GM19372 (cell line): Measurements from ENCODE around the gene TRIM24.
"Not testable (repeated sequence)": the region's sequence is repeated elsewhere in the genome, so short reads cannot be mapped to it uniquely, and the experiment has no call there.

Source experiments
- ATAC-seq: cut with Tn5 transposase; IDR thresholded peaks from one replicate; pipeline ENCODE4 v1.9.1; 2021; ENCODE audit warnings: mild to moderate bottlenecking, low read depth, moderate library complexity; ENCODE audit not compliant: unreplicated experiment

The TRIM24 gene

GRCh38 chr7:138460176-138460648 is at the start of gene TRIM24:
Gene TRIM24, plus strand, starts transcription at chr7:138460259. Its CDS starts 290 bp downstream, at chr7:138460549.
- peak; percentile 69 for ATAC-seq

GRCh38 chr7:138412077-138412476 is 48.0 kb upstream of the TRIM24 start:
- ATAC-seq = not testable (repeated sequence)

GRCh38 chr7:138412921-138413320 is 47.1 kb upstream of the TRIM24 start:
- ATAC-seq = not testable (repeated sequence)

- ATAC-seq = no peak
Observed at GRCh38 chr7:138417078-138417700, 42.9 kb upstream of the TRIM24 start.

DNA sequence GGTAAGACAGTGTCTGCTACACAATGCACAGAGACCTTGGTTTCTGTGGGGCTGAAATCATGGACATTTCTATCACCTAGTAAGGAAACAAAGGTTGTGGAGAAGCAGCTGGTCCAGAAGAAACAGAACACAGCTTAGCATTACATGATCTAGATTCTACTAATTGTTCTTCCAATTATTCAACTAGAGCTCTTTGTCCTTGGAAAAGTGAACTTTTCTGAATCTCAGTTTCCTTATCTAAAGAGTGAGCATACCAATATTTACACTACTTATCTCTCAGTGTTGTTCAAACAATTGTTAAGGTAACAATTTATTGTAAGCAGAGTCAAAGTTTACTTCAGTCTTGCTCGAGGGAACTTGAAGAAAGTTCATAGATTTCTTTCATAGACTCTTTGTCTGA is 42.3 kb upstream of the TRIM24 start:
- no peak for ATAC-seq

DNA sequence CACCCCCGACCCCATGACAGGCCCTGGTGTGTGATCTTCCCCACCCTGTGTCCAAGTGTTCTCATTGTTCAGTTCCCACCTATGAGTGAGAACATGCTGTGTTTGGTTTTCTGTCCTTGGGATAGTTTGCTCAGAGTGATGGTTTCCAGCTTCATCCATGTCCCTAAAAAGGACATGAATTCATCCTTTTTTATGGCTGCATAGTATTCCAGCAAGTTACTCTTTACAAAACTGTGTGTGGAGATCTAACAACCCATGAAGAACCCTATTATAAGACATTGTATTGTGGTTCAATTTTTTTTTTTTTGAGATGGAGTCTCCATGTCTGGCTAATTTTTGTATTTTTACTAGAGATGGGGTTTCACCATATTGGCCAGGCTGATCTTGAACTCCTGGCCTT is 41.7 kb upstream of the TRIM24 start:
- ATAC-seq = not testable (repeated sequence)

DNA sequence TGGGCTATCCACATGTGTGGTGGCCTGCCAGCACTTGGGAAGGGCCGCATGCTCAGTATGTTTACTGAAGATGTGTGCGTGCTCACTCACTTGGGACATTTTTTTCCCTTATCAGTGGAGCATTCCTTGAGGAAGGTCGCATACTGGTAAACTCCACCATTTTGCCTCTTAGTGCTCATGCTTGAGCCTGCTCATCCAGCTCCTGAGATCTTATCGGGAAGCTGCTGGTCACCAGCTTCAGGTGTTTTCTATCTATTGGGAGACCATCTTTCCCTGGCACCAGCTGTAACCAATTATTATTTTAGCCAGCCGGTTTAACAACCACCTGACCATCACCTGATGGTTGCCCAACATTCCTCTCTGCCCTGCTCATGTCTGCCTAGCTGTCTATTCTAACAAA is 35.0 kb upstream of the TRIM24 start:
- no peak for ATAC-seq

GRCh38 chr7:138429577-138430250 is 30.3 kb upstream of the TRIM24 start:
- ATAC-seq = no peak

DNA sequence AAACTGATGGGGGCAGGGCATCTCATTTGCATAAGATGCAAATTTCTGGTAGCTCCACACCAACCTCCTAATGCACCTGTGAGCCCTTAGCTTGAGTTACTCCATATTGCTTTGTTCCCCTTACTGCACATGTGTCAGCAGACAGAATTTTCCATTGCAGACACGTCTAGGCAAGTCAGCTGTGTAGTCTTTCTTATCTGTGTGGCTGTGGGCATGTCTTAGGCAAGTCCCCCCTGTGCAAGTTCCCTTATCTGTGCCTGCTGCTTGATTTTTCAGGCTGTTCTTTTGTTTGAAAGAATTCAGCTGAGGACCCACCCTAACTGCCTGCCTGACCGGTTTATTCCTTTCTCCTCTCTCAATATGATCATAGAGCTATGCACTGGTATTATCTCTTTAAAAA is 28.5 kb upstream of the TRIM24 start:
- ATAC-seq = no peak

GRCh38 chr7:138433583-138434443 is 26.2 kb upstream of the TRIM24 start:
- no peak for ATAC-seq

DNA sequence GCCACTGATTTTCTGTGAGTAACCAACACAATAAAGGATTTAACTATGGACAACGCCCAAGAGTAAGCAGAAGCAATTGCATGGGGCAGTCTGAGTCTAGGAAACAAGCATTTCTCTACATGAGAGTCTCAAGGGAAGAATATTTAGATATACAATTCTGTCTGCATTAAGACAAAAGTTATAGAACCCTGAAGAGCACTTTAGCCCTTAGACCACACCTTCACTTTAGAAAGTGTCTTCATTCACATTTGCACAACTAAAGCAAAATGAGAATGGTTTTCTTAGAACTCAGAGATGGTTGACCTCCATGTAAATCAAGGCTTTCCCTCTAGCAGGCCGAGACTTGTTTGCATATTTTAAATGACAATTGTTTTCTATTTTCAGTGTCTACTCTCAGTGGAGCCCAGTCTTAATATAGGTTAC is 25.5 kb upstream of the TRIM24 start:
- ATAC-seq = no peak

GRCh38 chr7:138435231-138435919 is 24.7 kb upstream of the TRIM24 start:
- no peak for ATAC-seq

DNA sequence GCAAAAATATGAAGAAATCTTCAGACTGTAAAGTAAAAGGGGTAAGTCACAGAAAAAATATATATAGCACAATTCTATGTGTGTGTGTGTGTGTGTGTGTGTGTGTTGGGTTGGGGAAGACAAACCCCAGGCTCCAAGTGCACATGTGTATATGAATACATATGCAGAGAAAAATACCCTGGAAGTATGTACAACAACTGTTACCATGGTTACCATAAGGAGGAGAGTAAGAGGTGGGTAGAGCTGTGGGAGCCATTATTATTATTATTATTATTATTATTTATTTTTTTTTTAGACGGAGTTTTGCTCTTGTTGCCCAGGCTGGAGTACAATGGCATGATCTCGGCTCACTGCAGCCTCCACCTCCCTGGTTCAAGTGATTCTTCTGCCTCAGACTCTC is 23.7 kb upstream of the TRIM24 start:
- no peak for ATAC-seq

- ATAC-seq = no peak
Observed at GRCh38 chr7:138440460-138440859, 19.6 kb upstream of the TRIM24 start.

DNA sequence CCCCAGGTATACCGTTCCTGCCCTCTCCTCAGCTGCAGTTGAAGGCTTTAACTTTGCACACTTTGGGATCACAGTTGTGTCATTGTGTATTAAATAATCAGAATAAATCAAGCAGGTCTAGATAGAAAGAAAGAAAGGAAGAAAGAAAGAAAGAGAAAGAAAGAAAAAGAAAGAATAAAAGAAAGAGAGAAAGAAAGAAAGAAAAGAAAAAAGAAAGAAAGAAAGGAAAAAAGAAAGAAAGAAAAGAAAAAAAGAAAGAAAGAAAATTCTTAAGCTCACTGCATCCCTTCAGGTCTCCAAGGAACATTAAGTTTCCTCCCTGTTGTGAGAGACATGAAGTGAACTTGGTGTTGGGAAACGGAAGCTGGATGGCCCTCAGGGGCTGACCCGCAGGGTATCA is 17.2 kb upstream of the TRIM24 start:
- no peak for ATAC-seq

- ATAC-seq = no peak
Observed at GRCh38 chr7:138449580-138449979, 10.5 kb upstream of the TRIM24 start.

DNA sequence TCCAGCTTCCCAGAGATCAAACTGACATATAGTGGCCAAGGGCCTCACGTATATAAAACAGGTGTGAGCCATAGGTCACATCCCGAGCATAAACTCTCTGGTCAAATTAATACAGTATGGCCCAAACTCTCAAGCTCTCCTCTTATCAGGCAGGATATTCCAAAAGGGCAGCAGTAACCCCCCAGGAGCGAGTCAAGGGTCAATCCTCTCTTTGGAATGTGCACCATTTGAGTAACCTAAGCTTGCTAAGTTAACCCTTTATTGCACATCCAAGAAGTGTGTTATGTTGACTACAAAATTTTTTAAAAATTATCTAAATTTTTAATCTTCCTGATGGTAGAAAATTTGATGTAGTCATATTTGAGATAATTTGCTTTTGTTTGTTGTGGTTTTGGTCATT is 4.5 kb upstream of the TRIM24 start:
- ATAC-seq = no peak

GRCh38 chr7:138456220-138456619 is 3.8 kb upstream of the TRIM24 start:
- no peak for ATAC-seq

- no peak for ATAC-seq
Observed at GRCh38 chr7:138458576-138459412, 1.3 kb upstream of the TRIM24 start.
